IMR-90 (cell line): ENCODE results near the gene APMAP. TPM values are rescaled to one million over a fixed set of nuclear protein-coding genes. Genes with fewer than 3 reads are reported as not detected.

ENCODE experiments used
- ATAC-seq: fragments of 200-7000 bp; cut with Tn5 transposase; 2 replicates; pipeline ENCODE4 v1.9.1; 2020; ENCODE audit warnings: low read depth, mild to moderate bottlenecking, moderate library complexity
- BruUV-seq: library from RNA; stranded (reverse); fragments of 400-500 nt; replicated peaks from 2 replicates; lab custom pipeline; 2021; lab: Mats Ljungman, UMichigan
- CTCF ChIA-PET: fragments of 300-600 bp; formaldehyde crosslinking; extraction: SDS; loops from one replicate; lab custom pipeline; 2021; ENCODE audit warnings: antibody characterized with exemption; lab: Yijun Ruan, JAX
- POLR2A ChIA-PET: fragments of 300-600 bp; sonication (Branson Sonifier 250); formaldehyde crosslinking; loops from one replicate; lab custom pipeline; 2022; ENCODE audit warnings: antibody characterized with exemption; ENCODE audit not compliant: unreplicated experiment; lab: Charles Lee
- DNase-seq: peaks from one replicate; pipeline ENCODE4 v3.0.0; 2013
- H2AFZ ChIP-seq: replicated peaks from 2 replicates; pipeline ENCODE3; 2013; ENCODE audit warnings: low read length, mild to moderate bottlenecking; ENCODE audit not compliant: poor library complexity
- H2AK5ac ChIP-seq: 2 replicates; pipeline ENCODE4 v1.6.1; 2013; ENCODE audit warnings: low read depth, low read length, inconsistent platforms
- H2AK9ac ChIP-seq: replicated peaks from 2 replicates; pipeline ENCODE3; 2013; ENCODE audit warnings: mild to moderate bottlenecking, low read depth, low read length, moderate library complexity; ENCODE audit not compliant: poor library complexity
- H2BK120ac ChIP-seq: 2 replicates; pipeline ENCODE4 v1.6.1; 2013; ENCODE audit warnings: low read depth, low read length, inconsistent platforms
- H2BK15ac ChIP-seq: 3 replicates; pipeline ENCODE4 v1.6.1; 2013; ENCODE audit warnings: low read depth, low read length, inconsistent platforms
- H2BK20ac ChIP-seq: 2 replicates; pipeline ENCODE4 v1.6.1; 2013; ENCODE audit warnings: low read depth, mild to moderate bottlenecking, inconsistent platforms, low read length, moderate library complexity
- H2BK5ac ChIP-seq: 2 replicates; pipeline ENCODE4 v1.6.1; 2013; ENCODE audit warnings: mild to moderate bottlenecking, low read depth, low read length, inconsistent platforms; ENCODE audit not compliant: poor library complexity, severe bottlenecking
- H3K14ac ChIP-seq: replicated peaks from 2 replicates; pipeline ENCODE4 v1.6.1; 2013; ENCODE audit warnings: low read depth, low read length, inconsistent platforms
- H3K18ac ChIP-seq: 2 replicates; pipeline ENCODE4 v1.6.1; 2013; ENCODE audit warnings: low read depth, low read length, control low read depth
- H3K23ac ChIP-seq: 2 replicates; pipeline ENCODE4 v1.6.1; 2013; ENCODE audit warnings: low read depth, low read length, inconsistent platforms
- H3K27ac ChIP-seq: 2 replicates; pipeline ENCODE4 v1.5.1; 2013; ENCODE audit warnings: mild to moderate bottlenecking, control low read depth, low read length; ENCODE audit not compliant: insufficient read depth
- H3K27me3 ChIP-seq: 2 replicates; pipeline ENCODE4 v1.6.1; 2013; ENCODE audit warnings: low read length; ENCODE audit not compliant: control insufficient read depth, insufficient read depth
- H3K36me3 ChIP-seq: 2 replicates; pipeline ENCODE4 v1.6.1; 2013; ENCODE audit warnings: low read length, mixed read lengths; ENCODE audit not compliant: control insufficient read depth, insufficient read depth
- H3K4ac ChIP-seq: 2 replicates; pipeline ENCODE4 v1.6.1; 2013; ENCODE audit warnings: low read depth, low read length, inconsistent platforms
- H3K4me1 ChIP-seq: 2 replicates; pipeline ENCODE4 v1.6.1; 2013; ENCODE audit warnings: low read length, mixed read lengths; ENCODE audit not compliant: control insufficient read depth, insufficient read depth
- H3K4me2 ChIP-seq: 2 replicates; pipeline ENCODE4 v1.6.1; 2013; ENCODE audit warnings: low read depth, mild to moderate bottlenecking, control low read depth, low read length, moderate library complexity
- H3K4me3 ChIP-seq: 2 replicates; pipeline ENCODE4 v1.5.1; 2013; ENCODE audit warnings: low read depth, mild to moderate bottlenecking, control low read depth, low read length, moderate library complexity; ENCODE audit not compliant: insufficient read depth
- H3K56ac ChIP-seq: 2 replicates; pipeline ENCODE4 v1.6.1; 2013; ENCODE audit warnings: low read length, inconsistent platforms; ENCODE audit not compliant: insufficient read depth; ENCODE audit errors: extremely low read depth
- H3K79me1 ChIP-seq, 2 experiments: 2 replicates each; pipeline ENCODE4 v1.6.1; 2013; ENCODE audit warnings: low read length in 2 of 2, inconsistent platforms in 1 of 2, low read depth in 1 of 2
- H3K9ac ChIP-seq: 2 replicates; pipeline ENCODE4 v1.6.1; 2013; ENCODE audit warnings: low read depth, low read length, control low read depth
- H3K9me1 ChIP-seq: 2 replicates; pipeline ENCODE4 v1.6.1; 2013; ENCODE audit warnings: low read length, inconsistent platforms; ENCODE audit not compliant: insufficient read depth
- H3K9me3 ChIP-seq: 2 replicates; pipeline ENCODE4 v1.6.1; 2013; ENCODE audit warnings: low read length; ENCODE audit not compliant: control insufficient read depth, insufficient read depth
- H4K20me1 ChIP-seq: 2 replicates; pipeline ENCODE4 v1.6.1; 2013; ENCODE audit warnings: low read length, inconsistent platforms; ENCODE audit not compliant: insufficient read depth
- H4K5ac ChIP-seq: 2 replicates; pipeline ENCODE4 v1.6.1; 2013; ENCODE audit warnings: mild to moderate bottlenecking, low read depth, low read length, control low read depth
- H4K8ac ChIP-seq, 2 experiments: 2 replicates each; pipeline ENCODE4 v1.6.1; 2013; ENCODE audit warnings: low read depth in 2 of 2, low read length in 2 of 2, control low read depth in 1 of 2, inconsistent platforms in 1 of 2
- H4K91ac ChIP-seq: 2 replicates; pipeline ENCODE4 v1.6.1; 2013; ENCODE audit warnings: low read depth, low read length, inconsistent platforms; ENCODE audit not compliant: insufficient read depth
- BHLHE40 ChIP-seq: fragments of 150-350 bp; IDR thresholded peaks from 2 replicates; pipeline ENCODE4 v1.6.1; 2016; ENCODE audit warnings: mild to moderate bottlenecking, low read depth, low read length
- CEBPB ChIP-seq: IDR thresholded peaks from 2 replicates; pipeline ENCODE4 v1.6.1; 2012; ENCODE audit warnings: low read depth, low read length, improper control_type of control experiment
- CHD1 ChIP-seq: IDR thresholded peaks from 2 replicates; pipeline ENCODE4 v1.6.1; 2012; ENCODE audit warnings: low read depth, low read length, improper control_type of control experiment
- CTCF ChIP-seq: conservative IDR thresholded peaks from 2 replicates; pipeline ENCODE4 v1.5.1; 2012; ENCODE audit warnings: mild to moderate bottlenecking, low read depth, low read length, improper control_type of control experiment
- ELK1 ChIP-seq: fragments of 150-350 bp; IDR thresholded peaks from 2 replicates; pipeline ENCODE4 v1.6.1; 2016; ENCODE audit warnings: low read depth, mild to moderate bottlenecking, low read length, moderate library complexity, borderline replicate concordance
- MAFK ChIP-seq: IDR thresholded peaks from 2 replicates; pipeline ENCODE4 v1.6.1; 2012; ENCODE audit warnings: low read depth, low read length, improper control_type of control experiment
- MAZ ChIP-seq: IDR thresholded peaks from 2 replicates; pipeline ENCODE4 v1.6.1; 2012; ENCODE audit warnings: low read depth, mild to moderate bottlenecking, low read length, improper control_type of control experiment, moderate library complexity, borderline replicate concordance
- MXI1 ChIP-seq: IDR thresholded peaks from 2 replicates; pipeline ENCODE4 v1.6.1; 2012; ENCODE audit warnings: low read depth, mild to moderate bottlenecking, low read length, moderate library complexity, borderline replicate concordance
- NFE2L2 ChIP-seq: fragments of 150-350 bp; IDR thresholded peaks from 2 replicates; pipeline ENCODE4 v1.6.1; 2016; ENCODE audit warnings: low read depth, mild to moderate bottlenecking, low read length
- POLR2A ChIP-seq: IDR thresholded peaks from 2 replicates; pipeline ENCODE4 v1.6.1; 2012; ENCODE audit warnings: mild to moderate bottlenecking, low read depth, low read length
- RAD21 ChIP-seq: IDR thresholded peaks from 2 replicates; pipeline ENCODE4 v1.6.1; 2012; ENCODE audit warnings: low read length, improper control_type of control experiment
- RFX5 ChIP-seq: IDR thresholded peaks from 2 replicates; pipeline ENCODE4 v1.8.0; 2012; ENCODE audit warnings: low read depth, mild to moderate bottlenecking, low read length, moderate library complexity
- SMC3 ChIP-seq: fragments of 150-350 bp; IDR thresholded peaks from 2 replicates; pipeline ENCODE4 v1.6.1; 2016; ENCODE audit warnings: low read depth, mild to moderate bottlenecking, antibody characterized with exemption, low read length, moderate library complexity
- USF2 ChIP-seq: fragments of 150-350 bp; IDR thresholded peaks from 2 replicates; pipeline ENCODE4 v1.6.1; 2017; ENCODE audit warnings: mild to moderate bottlenecking, antibody characterized with exemption, low read length, low read depth
- WGBS, 2 experiments: methylation state at CpG; one replicate each; pipeline versions ENCODE4 v1.1.5 to v1.1.7; 2013; ENCODE audit warnings: missing lambda C conversion rate in 2 of 2; ENCODE audit not compliant: insufficient read length in 1 of 2; ENCODE audit errors: extremely low coverage in 2 of 2; 5-methylcytosine and 5-hydroxymethylcytosine counted together
- dilution Hi-C: fragments of 300-500 bp; cut with HindIII; formaldehyde crosslinking; loops from one replicate; pipeline ENCODE4 v1.14.3; 2018; ENCODE audit warnings: low sequenced_read_pairs; ENCODE audit not compliant: unreplicated experiment
- in situ Hi-C: fragments of 300-500 bp; cut with MboI; formaldehyde crosslinking; loops from 3 replicates; pipeline ENCODE4 v1.14.3; 2019; ENCODE audit warnings: low sequenced_read_pairs, inconsistent platforms, mixed read lengths
- intact Hi-C: fragments of 100-400 bp; cut with micrococcal nuclease; formaldehyde crosslinking; loops from 2 replicates; pipeline ENCODE4 v1.10.0; 2022
- polyA plus RNA-seq, 3 experiments: library from polyadenylated mRNA; depleted of rRNA; stranded (reverse); fragments of >200 nt; gene quantifications; 2 replicates each; pipeline ENCODE4 v1.2.3, GENCODE V29; 2012; ENCODE audit warnings: low replicate concordance in 1 of 3
- total RNA-seq: library from RNA; depleted of rRNA; stranded (reverse); fragments of >200 nt; gene quantifications from 2 replicates; pipeline ENCODE4 v1.2.3, GENCODE V29; 2012

The APMAP gene
- total and polyA plus RNA-seq, 2 of the 4 experiments (the other 2 are of a cell fraction), result 67.2 to 88.8 TPM

- 90% methylated on average over 2 of the region's 4 CpGs; no CpG with 5 or more reads in 1 of the 2 experiments for WGBS, 2 experiments
- Histone ChIP-seq H3K23ac (no peak overlapping the region), H2AK9ac (no peak overlapping the region), H3K79me1 (no peaks in the 10 kb centered on the region), H3K4ac (no peak overlapping the region), H2AK5ac (no peak overlapping the region), H3K27me3 (no peaks in the 10 kb centered on the region; the same call in none of the 2 replicates), H3K18ac (no peak overlapping the region), H4K5ac (no peak overlapping the region), H4K20me1 (no peaks in the 10 kb centered on the region), H3K36me3 (no peaks in the 10 kb centered on the region), H3K9me3 (no peaks in the 10 kb centered on the region), H2BK15ac (no peak overlapping the region), H2BK20ac (no peak overlapping the region), H2AFZ (no peak overlapping the region), H3K56ac (no peak overlapping the region), H3K27ac (no peak overlapping the region), H2BK5ac (no peak overlapping the region), H3K4me1 (no peaks in the 10 kb centered on the region), H3K4me3 (no peak overlapping the region), H3K14ac (no peak overlapping the region), H3K4me2 (no peak overlapping the region), H2BK120ac (no peak overlapping the region), H4K91ac (no peak overlapping the region), H3K9ac (no peak overlapping the region), H4K8ac (no peak overlapping the region), H3K9me1 (0 out of 2 replicates have a peak, but pooled peaks cover 1% of the 10 kb centered on the region)
- intact Hi-C loops (no loop called here), in situ Hi-C loops (no loop called here), dilution Hi-C loops (no loop called here)
- DNase-seq, result no peak
- TF ChIP-seq MXI1, result no peak
- TF ChIP-seq MAZ, result no peak
- no peak for TF ChIP-seq RAD21
- no peak for TF ChIP-seq BHLHE40
- no peak for TF ChIP-seq RFX5
- TF ChIP-seq NFE2L2, result no peak
- no peak for TF ChIP-seq USF2
- TF ChIP-seq MAFK, result no peak
- TF ChIP-seq CHD1, result no peak
- no peak for TF ChIP-seq CTCF
- TF ChIP-seq CEBPB, result no peak
- TF ChIP-seq ELK1, result no peak
- no peak for TF ChIP-seq SMC3
- TF ChIP-seq POLR2A, result no peak
- ATAC-seq, result no peak
- ChIA-PET CTCF (no interaction called here), POLR2A (no interaction called here)
- BruUV-seq, result no TSS peak
These were observed 31.6 kb upstream of the APMAP start for GRCh38 chr20:25024171-25024570.
